ENCODE results near the gene USP14.

Gene USP14

DNA sequence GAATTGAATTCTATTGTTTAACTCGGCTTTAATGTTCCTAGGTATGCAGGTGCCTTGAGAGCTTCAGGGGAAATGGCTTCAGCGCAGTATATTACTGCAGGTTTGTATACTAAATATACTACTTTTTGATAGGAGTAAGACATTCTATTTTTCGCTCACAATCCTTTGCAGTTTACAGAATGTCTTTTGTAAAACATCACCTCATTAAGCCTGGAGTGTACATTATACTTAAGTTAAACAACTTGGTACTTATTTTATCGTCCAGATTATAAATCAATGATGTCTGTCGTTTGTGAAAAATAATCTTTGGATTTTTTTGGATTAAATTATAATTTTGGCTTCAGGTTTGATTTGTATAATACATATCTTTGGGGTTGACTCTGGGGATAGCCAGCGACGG, 34.4 kb downstream of the USP14 start:
- Mint-ChIP-seq H3K36me3 (ENCODE audit: low read depth) (peaks cover 22% of the 10 kb centered on the region), H3K9me3 (no peaks in the 10 kb centered on the region), H3K27me3 (ENCODE audit: low read depth) (no peaks in the 10 kb centered on the region), H3K4me1 (ENCODE audit: low read depth) (peaks cover 3% of the 10 kb centered on the region), H3K27ac (no peak overlapping the region), H3K4me3 (no peak overlapping the region)

DNA sequence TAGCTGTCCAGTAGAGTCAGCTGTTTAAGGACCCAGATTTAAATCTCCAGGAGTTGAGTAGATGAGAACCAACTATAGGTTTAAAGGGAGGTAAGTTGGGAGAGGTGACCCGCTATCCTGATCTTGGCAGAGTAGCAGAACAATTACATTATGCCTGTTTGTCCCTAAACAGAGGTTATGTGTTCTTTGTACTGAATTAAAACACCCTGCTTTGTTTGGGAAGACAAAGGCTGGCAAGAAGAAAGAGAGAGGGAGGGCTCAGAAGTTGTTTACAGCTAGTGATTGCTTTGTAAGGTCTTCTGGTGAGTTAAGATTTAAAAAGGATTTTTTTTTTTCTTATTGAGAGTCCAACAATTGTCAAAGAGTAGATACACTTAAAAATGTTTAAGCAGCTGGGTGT, 37.3 kb downstream of the USP14 start:
- no peak overlapping the region for H3K27ac Mint-ChIP-seq

DNA sequence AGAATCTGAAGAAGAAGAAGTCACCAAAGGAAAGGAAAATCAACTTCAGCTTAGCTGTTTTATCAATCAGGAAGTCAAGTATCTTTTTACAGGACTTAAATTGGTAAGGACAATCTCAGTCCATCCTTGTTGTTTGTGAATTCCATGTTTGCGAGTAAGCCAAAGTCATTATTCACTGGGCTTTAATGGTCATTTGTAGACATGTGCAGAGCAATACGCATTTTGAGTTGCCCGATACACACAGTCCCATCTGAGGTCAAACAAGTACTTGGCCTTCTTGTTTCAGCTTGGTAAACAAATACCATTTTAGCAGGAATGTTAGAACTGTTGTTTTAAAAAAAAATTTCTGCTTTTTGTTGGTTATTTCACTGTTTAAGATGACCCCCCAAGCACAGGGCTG, 40.9 kb downstream of the USP14 start:
- Mint-ChIP-seq H3K9me3 (no peaks in the 10 kb centered on the region), H3K36me3 (ENCODE audit: low read depth) (peaks cover 30% of the 10 kb centered on the region), H3K27ac (no peak overlapping the region), H3K4me3 (no peak overlapping the region), H3K4me1 (ENCODE audit: low read depth) (no peaks in the 10 kb centered on the region), H3K27me3 (ENCODE audit: low read depth) (no peaks in the 10 kb centered on the region)

More for the DNA sequence above, 37.3 kb downstream of the USP14 start:
- no peak overlapping the region for H3K4me3 Mint-ChIP-seq
- H3K9me3 Mint-ChIP-seq = no peaks in the 10 kb centered on the region
- peaks cover 3% of the 10 kb centered on the region for H3K4me1 Mint-ChIP-seq (ENCODE audit: low read depth)
- peaks cover 19% of the 10 kb centered on the region for H3K36me3 Mint-ChIP-seq (ENCODE audit: low read depth)
- no peaks in the 10 kb centered on the region for H3K27me3 Mint-ChIP-seq (ENCODE audit: low read depth)

DNA sequence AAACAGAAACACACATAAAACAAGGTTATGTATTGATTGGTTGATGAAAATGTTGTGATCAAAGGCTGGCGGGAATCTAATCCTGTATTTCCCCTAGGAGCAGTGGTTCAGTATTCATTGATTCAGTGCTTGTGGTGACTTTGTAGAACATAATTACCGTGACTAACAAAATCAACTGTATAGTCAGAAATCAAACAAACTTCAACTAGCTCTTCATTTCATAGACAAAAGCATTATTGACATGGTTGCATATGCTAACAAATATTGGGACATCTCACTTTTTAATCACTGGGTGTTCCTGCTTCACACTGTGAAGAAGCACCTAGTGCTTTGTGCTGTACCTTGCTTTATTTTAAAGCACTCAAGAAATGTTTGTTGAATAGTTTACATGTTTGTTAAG, 41.4 kb downstream of the USP14 start:
- Mint-ChIP-seq H3K4me1 (ENCODE audit: low read depth) (peaks cover 2% of the 10 kb centered on the region), H3K9me3 (no peaks in the 10 kb centered on the region), H3K27me3 (ENCODE audit: low read depth) (no peaks in the 10 kb centered on the region), H3K4me3 (no peak overlapping the region), H3K27ac (no peak overlapping the region), H3K36me3 (ENCODE audit: low read depth) (peaks cover 35% of the 10 kb centered on the region)

DNA sequence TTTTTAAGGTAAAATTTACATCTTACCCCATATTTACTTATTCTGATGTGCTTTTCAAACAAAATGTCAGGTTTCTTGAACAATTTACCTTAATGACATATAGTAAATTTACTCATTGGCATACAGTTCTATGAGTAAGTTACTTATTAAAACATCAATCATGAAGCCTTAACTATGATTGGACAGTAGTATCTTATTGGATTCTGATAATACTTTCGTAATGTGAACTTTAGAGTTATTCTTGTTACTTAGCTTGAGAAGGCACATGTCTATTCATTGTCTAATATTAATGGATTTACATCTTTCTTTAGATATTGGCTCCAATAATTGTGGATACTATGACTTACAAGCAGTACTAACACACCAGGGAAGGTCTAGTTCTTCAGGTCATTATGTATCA, 51.7 kb downstream of the USP14 start:
- no peaks in the 10 kb centered on the region for H3K9me3 Mint-ChIP-seq
- H3K4me1 Mint-ChIP-seq (ENCODE audit: low read depth) = peaks cover 4% of the 10 kb centered on the region
- H3K4me3 Mint-ChIP-seq = no peak overlapping the region
- peaks cover 56% of the 10 kb centered on the region for H3K36me3 Mint-ChIP-seq (ENCODE audit: low read depth)
- H3K27ac Mint-ChIP-seq = no peak overlapping the region
- H3K27me3 Mint-ChIP-seq (ENCODE audit: low read depth) = no peaks in the 10 kb centered on the region

DNA sequence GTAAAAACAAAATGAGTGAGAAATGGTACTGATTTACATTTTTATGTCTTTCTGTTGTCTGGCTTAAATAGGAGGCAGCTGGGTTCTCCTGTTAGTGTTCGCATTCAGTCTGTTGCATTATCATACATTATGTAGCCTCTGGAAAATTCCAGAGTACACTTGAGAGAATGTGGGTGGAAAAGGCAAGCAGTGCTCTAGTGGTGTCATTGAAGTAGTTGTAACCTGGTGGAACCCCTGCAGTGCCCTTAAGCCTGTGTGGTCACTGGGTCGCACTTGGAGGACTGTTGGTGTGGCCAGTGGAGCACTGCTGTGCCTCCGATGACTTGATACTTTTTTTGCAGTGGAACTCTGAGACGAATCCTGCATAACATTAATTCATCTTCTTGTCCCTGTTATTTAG, 52.4 kb downstream of the USP14 start:
- Mint-ChIP-seq H3K27me3 (ENCODE audit: low read depth) (no peaks in the 10 kb centered on the region), H3K4me1 (ENCODE audit: low read depth) (peaks cover 4% of the 10 kb centered on the region), H3K9me3 (no peaks in the 10 kb centered on the region), H3K36me3 (ENCODE audit: low read depth) (peaks cover 57% of the 10 kb centered on the region), H3K27ac (no peak overlapping the region), H3K4me3 (no peak overlapping the region)

DNA sequence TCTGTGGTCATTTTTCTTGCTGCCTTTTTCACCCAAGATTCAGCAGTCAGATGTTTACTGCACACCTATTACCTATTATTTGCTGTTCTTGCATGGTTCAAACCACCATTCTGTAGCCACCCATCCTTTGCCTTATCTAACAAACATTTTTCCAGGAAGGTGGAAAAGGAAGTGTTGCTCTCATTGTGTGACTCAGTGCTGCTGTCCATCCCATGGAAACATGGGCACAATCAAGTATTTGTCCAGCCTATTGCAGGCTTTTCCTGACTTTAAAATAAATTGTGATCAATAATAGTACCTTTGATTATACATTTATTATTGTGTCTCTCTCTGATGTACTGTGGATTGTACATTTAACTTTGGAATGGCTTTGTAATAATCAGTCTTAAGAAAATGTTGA, 53.2 kb downstream of the USP14 start:
- Mint-ChIP-seq H3K36me3 (ENCODE audit: low read depth) (peaks cover 52% of the 10 kb centered on the region), H3K9me3 (no peaks in the 10 kb centered on the region), H3K27ac (no peak overlapping the region), H3K27me3 (ENCODE audit: low read depth) (no peaks in the 10 kb centered on the region), H3K4me1 (ENCODE audit: low read depth) (peaks cover 4% of the 10 kb centered on the region), H3K4me3 (no peak overlapping the region)

DNA sequence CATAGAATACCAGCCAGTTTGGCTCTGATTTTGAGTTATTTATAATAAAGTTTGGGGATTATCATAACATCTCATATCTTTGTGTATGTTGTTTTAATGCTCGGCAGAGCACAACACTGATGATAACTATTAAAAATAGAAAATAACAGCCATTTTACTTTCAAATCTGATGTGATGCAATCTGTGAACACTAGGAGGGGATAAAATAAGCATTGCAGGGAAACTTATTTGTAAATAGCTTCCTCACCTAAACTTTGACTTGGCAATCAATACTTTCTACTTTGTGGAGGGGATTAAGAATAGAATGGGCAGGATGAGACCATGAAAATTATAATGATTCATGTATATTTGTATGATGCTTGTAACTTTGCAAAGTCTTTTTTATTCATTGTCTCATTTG, 54.4 kb downstream of the USP14 start:
- no peaks in the 10 kb centered on the region for H3K27me3 Mint-ChIP-seq (ENCODE audit: low read depth)
- H3K36me3 Mint-ChIP-seq (ENCODE audit: low read depth) = peaks cover 56% of the 10 kb centered on the region
- H3K9me3 Mint-ChIP-seq = no peaks in the 10 kb centered on the region
- peaks cover 4% of the 10 kb centered on the region for H3K4me1 Mint-ChIP-seq (ENCODE audit: low read depth)
- no peak overlapping the region for H3K27ac Mint-ChIP-seq
- H3K4me3 Mint-ChIP-seq = no peak overlapping the region

DNA sequence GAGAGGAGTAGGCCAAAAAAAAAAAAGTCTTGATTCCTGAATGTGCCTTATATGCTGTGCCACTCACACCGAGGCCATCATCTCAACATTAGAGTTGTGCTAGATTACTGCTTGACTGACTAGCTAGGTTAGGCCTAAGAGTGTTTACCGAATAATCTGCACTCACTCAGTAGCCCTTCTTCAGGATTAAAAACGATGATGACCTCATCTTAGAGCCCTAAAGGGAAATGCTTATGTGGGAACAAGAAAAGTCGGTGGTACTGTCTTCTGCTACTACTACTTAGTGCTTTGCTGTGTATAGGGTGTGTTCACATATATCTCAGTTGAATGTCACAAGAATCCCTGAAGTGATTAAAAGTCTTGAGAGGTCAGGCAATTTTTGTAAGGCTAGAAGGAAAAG, 55.1 kb downstream of the USP14 start:
- Mint-ChIP-seq H3K36me3 (ENCODE audit: low read depth) (peaks cover 56% of the 10 kb centered on the region), H3K4me3 (no peak overlapping the region), H3K4me1 (ENCODE audit: low read depth) (peaks cover 4% of the 10 kb centered on the region), H3K9me3 (no peaks in the 10 kb centered on the region), H3K27me3 (ENCODE audit: low read depth) (no peaks in the 10 kb centered on the region), H3K27ac (no peak overlapping the region)

DNA sequence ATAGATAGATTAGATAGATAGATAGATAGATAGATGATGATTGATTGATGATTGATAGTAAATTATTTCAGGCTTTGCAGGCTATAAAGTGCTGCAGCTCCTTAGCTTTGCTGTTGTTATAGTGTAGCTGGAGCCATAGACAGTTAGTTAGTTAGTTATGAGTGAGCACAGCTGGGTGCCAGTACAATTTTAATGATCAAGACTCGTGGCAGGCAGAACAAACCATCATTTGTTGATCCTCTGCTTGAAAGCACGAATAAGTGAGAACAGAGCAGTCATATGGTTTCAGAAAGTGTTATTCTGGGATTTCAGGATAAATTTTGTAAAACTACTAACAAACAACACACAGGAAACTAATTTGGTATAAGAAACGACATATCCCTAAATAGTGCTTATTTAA, 55.6 kb downstream of the USP14 start:
- no peaks in the 10 kb centered on the region for H3K27me3 Mint-ChIP-seq (ENCODE audit: low read depth)
- H3K27ac Mint-ChIP-seq = no peak overlapping the region
- H3K9me3 Mint-ChIP-seq = no peaks in the 10 kb centered on the region
- H3K4me1 Mint-ChIP-seq (ENCODE audit: low read depth) = peaks cover 4% of the 10 kb centered on the region
- peaks cover 56% of the 10 kb centered on the region for H3K36me3 Mint-ChIP-seq (ENCODE audit: low read depth)
- H3K4me3 Mint-ChIP-seq = no peak overlapping the region

DNA sequence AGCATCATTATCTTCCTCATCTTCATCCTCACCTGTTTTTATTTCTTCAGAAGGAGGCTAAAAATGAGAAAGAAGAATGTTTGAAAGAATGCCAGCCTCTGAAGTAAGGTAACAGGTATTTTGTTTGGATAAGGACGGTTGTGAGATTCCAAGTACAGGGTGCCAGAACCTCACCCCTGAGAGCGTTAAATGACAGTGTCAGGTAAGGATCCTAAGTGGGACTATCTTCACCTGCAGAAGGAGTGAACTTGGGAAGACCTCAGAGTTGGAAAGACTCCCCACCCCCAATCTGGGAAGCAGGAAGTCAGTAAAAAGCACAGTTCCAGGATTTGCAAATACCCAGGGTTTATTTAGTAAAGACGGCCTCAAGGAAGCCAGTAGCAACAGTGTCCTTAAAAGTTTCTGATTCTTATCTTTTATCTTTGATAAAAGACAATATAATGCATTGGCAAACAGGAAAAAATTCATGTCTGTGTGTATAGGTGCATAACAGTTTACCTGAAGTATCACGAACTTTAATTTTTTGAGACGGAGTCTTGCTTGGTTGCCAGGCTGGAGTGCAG, 57.2 kb downstream of the USP14 start:
- no peaks in the 10 kb centered on the region for H3K9me3 Mint-ChIP-seq
- no peak overlapping the region for H3K27ac Mint-ChIP-seq
- no peaks in the 10 kb centered on the region for H3K27me3 Mint-ChIP-seq (ENCODE audit: low read depth)
- H3K4me3 Mint-ChIP-seq = no peak overlapping the region
- H3K4me1 Mint-ChIP-seq (ENCODE audit: low read depth) = no peaks in the 10 kb centered on the region
- peaks cover 48% of the 10 kb centered on the region for H3K36me3 Mint-ChIP-seq (ENCODE audit: low read depth)

DNA sequence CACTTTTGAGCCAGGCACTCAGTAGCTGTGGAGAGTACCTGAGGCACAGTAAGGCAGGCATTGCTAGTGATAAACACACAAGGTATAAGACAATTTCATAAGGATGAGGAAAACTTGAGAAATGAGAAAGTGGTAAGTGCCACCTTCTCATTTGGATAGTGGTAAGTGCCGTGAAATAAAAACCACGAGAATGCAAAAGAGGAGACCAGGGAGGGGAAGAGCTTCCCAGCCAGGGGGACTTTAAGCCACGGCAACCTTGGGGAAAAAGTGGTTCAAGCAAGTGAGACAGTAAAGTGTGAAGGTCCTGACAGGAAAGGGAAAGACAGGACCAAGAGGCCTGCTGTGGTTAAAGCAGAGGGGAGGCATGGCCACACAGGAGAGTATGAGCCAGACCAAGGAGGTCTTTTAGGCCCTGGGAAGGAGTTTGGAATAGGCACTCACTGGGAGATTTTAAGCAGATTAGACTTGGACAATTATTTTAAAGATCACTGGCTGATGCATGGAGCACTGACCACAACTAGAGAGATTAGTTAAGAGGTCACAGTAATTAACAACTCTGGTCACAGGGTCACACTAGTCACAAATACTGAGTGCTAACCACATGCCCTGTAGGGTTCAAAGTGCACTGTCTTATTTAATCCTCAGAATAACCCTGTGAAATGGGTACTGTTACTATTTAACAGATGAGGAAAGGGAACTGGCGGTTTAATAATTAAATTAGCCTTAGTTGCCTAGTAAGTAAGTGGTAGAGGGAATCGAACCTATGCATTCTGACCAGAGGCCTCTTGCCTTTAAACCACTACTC, 59.4 kb downstream of the USP14 start:
- H3K36me3 Mint-ChIP-seq (ENCODE audit: low read depth) = peaks cover 47% of the 10 kb centered on the region
- peak overlapping the region; percentile 12 for H3K27ac Mint-ChIP-seq
- H3K4me3 Mint-ChIP-seq = no peak overlapping the region
- no peaks in the 10 kb centered on the region for H3K4me1 Mint-ChIP-seq (ENCODE audit: low read depth)
- no peaks in the 10 kb centered on the region for H3K27me3 Mint-ChIP-seq (ENCODE audit: low read depth)
- H3K9me3 Mint-ChIP-seq = no peaks in the 10 kb centered on the region

DNA sequence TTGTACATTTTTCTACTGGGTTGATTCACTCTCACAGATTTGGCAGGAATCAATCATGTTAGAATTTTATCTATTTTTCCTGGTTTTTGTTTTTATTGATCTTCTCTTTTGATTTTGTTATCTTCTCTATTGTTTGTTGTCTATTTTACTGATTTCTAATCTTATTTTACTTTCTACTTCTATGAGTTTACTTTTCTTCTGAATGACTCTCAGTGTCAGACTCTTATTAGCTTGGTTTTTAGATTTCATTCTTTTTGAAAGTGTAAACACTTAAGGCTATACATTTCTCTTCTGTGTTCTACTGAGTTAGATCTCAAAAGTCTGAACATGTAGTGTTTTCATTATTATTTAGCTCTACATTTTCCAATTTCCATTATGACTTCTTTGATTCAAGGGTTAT, 62.4 kb downstream of the USP14 start:
- no peak overlapping the region for H3K4me3 Mint-ChIP-seq
- no peaks in the 10 kb centered on the region for H3K4me1 Mint-ChIP-seq (ENCODE audit: low read depth)
- H3K36me3 Mint-ChIP-seq (ENCODE audit: low read depth) = peaks cover 33% of the 10 kb centered on the region
- H3K9me3 Mint-ChIP-seq = no peaks in the 10 kb centered on the region
- peak overlapping the region; percentile 1 for H3K27ac Mint-ChIP-seq
- H3K27me3 Mint-ChIP-seq (ENCODE audit: low read depth) = no peaks in the 10 kb centered on the region

DNA sequence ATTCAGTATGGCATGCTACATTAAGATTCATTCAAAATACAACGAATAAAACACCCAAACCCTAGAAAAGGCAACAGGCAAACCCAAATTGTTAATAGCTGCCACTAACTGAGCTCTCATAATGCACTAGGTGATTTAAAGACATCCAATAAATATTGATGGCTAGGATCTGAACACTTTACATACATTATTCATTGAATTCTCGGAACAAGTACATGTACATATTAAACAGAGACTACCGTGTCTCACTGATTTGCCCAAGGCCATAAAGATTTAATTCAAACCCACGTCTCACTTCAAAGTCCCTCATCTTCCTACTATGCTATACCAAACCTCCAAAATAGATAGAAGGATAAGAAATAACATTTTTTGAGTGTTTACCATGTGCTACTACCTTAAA, 67.4 kb downstream of the USP14 start:
- H3K4me3 Mint-ChIP-seq = no peak overlapping the region
- peaks cover 23% of the 10 kb centered on the region for H3K36me3 Mint-ChIP-seq (ENCODE audit: low read depth)
- H3K27ac Mint-ChIP-seq = no peak overlapping the region
- H3K4me1 Mint-ChIP-seq (ENCODE audit: low read depth) = no peaks in the 10 kb centered on the region
- H3K9me3 Mint-ChIP-seq = no peaks in the 10 kb centered on the region
- H3K27me3 Mint-ChIP-seq (ENCODE audit: low read depth) = no peaks in the 10 kb centered on the region

DNA sequence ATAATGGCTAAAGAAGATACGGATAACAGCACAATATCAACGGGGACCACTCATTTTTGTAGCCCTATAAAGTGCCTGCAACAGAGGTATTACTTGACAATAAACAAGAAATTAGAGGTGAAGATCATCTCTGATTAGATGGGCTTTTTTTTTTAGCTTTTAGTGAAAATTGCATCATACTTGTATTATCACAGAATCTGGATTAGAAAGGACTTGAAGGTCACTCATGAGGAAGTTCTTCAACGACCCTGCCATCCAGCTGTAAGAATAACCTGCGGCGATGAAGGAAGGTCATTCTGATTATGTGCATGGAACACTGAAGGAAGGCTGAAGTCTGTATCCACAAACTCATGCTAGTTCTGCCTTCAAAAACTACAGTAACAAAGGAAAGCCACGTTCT, 69.0 kb downstream of the USP14 start:
- H3K4me3 Mint-ChIP-seq = no peak overlapping the region
- no peaks in the 10 kb centered on the region for H3K27me3 Mint-ChIP-seq (ENCODE audit: low read depth)
- H3K36me3 Mint-ChIP-seq (ENCODE audit: low read depth) = peaks cover 18% of the 10 kb centered on the region
- H3K4me1 Mint-ChIP-seq (ENCODE audit: low read depth) = no peaks in the 10 kb centered on the region
- no peak overlapping the region for H3K27ac Mint-ChIP-seq
- no peaks in the 10 kb centered on the region for H3K9me3 Mint-ChIP-seq

All from T-helper 1 cell treated with Interleukin-12 subunit alpha and Interleukin-12 subunit beta and Interleukin-4 antibody, amounts not matched to agents 30 μg/mL and 1 μg/mL, for 36 hours (primary cell).